ENCODE data around the gene ZFPL1. TPM values are rescaled to one million over a fixed set of nuclear protein-coding genes. Genes with fewer than 3 reads are reported as not detected.

Gene ZFPL1
- total and polyA plus RNA-seq, 3 donors from 2014 or later = 52.7 to 70.6 (median 57.2) TPM

- DNase-seq = no peak
- 51 to 60% methylated on average over 5 to 6 of the region's 6 CpGs for WGBS, 2 donors
- no peak overlapping the region for H3K27ac ChIP-seq
- no peak overlapping the region for H3K4me3 ChIP-seq
- no peaks in the 10 kb centered on the region for H3K27me3 ChIP-seq
- no peak for TF ChIP-seq POLR2A (IDR thresholded peaks at IDR 0.05)
- TF ChIP-seq CTCF (IDR thresholded peaks at IDR 0.05) = no peak
- intact Hi-C loops (cut with DNase I; ENCODE audit: low total_unique reads) = loop anchor here (10.0 kb wide), 1 partner anchor 99 kb away; the partner anchor contains the start of gene ARL2
- H3K4me1 ChIP-seq = peaks cover 21% of the 10 kb centered on the region
- H3K9me3 ChIP-seq = no peaks in the 10 kb centered on the region
- no peaks in the 10 kb centered on the region for H3K36me3 ChIP-seq (ENCODE audit: low read depth, missing control alignments)
These were observed 29.8 kb downstream of the ZFPL1 start for GRCh38 chr11:65113839-65114238.

- intact Hi-C loops (cut with DNase I; ENCODE audit: low total_unique reads) = loop anchor here (10.0 kb wide), 1 partner anchor 100 kb away; the partner anchor contains the start of gene ARL2
- 89 to 90% methylated on average over 5 to 11 of the region's 11 CpGs for WGBS, 2 donors
- DNase-seq = no peak
- Histone ChIP-seq H3K4me3 (no peak overlapping the region), H3K4me1 (peaks cover 21% of the 10 kb centered on the region), H3K9me3 (no peaks in the 10 kb centered on the region), H3K27ac (no peak overlapping the region), H3K36me3 (ENCODE audit: low read depth, missing control alignments) (no peaks in the 10 kb centered on the region), H3K27me3 (no peaks in the 10 kb centered on the region)
- TF ChIP-seq POLR2A (IDR thresholded peaks at IDR 0.05) (no peak), CTCF (IDR thresholded peaks at IDR 0.05) (no peak)
These were observed 30.6 kb downstream of the ZFPL1 start for GRCh38 chr11:65114538-65115171.

GRCh38 chr11:65115361-65116082 lies 31.5 kb downstream of the ZFPL1 start:
- H3K4me3 ChIP-seq = no peak overlapping the region
- H3K4me1 ChIP-seq = peaks cover 22% of the 10 kb centered on the region
- DNase-seq = no peak
- H3K27ac ChIP-seq = no peak overlapping the region
- H3K9me3 ChIP-seq = no peaks in the 10 kb centered on the region
- 60 to 75% methylated on average over 4 to 21 of the region's 21 CpGs for WGBS, 2 donors
- intact Hi-C loops (cut with DNase I; ENCODE audit: low total_unique reads) = loop anchor here (10.0 kb wide), 1 partner anchor 101 kb away; the partner anchor contains the start of gene ARL2
- no peaks in the 10 kb centered on the region for H3K27me3 ChIP-seq
- H3K36me3 ChIP-seq (ENCODE audit: low read depth, missing control alignments) = no peaks in the 10 kb centered on the region
- TF ChIP-seq CTCF (IDR thresholded peaks at IDR 0.05) (no peak), POLR2A (IDR thresholded peaks at IDR 0.05) (no peak)

- no peaks in the 10 kb centered on the region for H3K36me3 ChIP-seq (ENCODE audit: low read depth, missing control alignments)
These were observed 32.6 kb downstream of the ZFPL1 start for GRCh38 chr11:65116370-65117205.

More at GRCh38 chr11:65116370-65117205, 32.6 kb downstream of the ZFPL1 start:
- H3K27ac ChIP-seq = peak overlapping the region; percentile 27 to 82
- H3K4me3 ChIP-seq = peak overlapping the region; percentile 81 to 84
- H3K4me1 ChIP-seq = peaks cover 28% of the 10 kb centered on the region
- no peaks in the 10 kb centered on the region for H3K27me3 ChIP-seq
- intact Hi-C loops (cut with DNase I; ENCODE audit: low total_unique reads) = loop anchor here (10.0 kb wide), 1 partner anchor 102 kb away; the partner anchor contains the start of gene ARL2
- WGBS, 2 donors = 19 to 74% methylated on average over 7 to 59 of the region's 68 CpGs
- TF ChIP-seq CTCF (IDR thresholded peaks at IDR 0.05) (no peak), POLR2A (IDR thresholded peaks at IDR 0.05) (no peak)
- peak; percentile 38 for DNase-seq
- no peaks in the 10 kb centered on the region for H3K9me3 ChIP-seq
